Measurements from ENCODE around the gene CCDC182.

CCDC182 gene

DNA sequence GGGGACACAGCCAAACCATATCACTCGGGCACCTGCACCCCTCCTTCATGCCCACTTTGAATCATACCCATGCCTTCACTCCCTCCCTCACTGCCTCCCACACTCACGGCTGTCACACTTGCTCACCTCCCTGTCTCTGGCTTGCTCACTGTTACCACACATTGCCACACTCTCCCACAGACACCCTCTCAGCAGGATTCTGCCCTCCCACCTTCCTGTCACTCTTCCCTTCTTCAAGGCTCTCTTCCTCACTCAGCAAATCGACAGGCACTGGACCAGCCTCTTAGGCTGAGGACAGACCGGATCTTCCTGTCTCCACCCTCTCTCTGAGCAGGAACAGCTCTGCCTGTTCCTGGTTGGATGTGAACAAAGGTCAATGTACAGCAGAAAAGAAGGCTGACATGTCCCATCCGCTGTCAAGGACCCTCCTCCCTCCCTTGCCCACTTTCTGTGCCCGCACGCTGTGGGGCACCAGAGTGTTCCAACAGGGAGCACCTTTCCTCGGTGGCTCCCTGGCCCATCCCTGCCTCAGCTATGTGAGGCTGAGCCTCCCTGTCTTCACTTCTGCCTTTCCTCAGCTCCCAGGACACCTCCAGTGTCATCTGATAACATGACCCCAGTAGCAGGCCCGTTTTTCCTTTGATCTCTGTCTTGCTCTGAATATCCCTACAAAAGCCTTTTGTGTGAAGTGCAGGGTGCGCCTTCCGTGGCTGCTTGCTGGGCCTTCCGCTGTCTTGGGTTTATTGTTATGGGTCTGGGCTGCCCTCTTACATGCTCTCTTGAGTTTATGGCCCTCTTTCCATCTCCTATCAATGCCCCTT lies 47.0 kb downstream of the CCDC182 start:
- no peak for DNase-seq (ENCODE audit: low spot score)

DNA sequence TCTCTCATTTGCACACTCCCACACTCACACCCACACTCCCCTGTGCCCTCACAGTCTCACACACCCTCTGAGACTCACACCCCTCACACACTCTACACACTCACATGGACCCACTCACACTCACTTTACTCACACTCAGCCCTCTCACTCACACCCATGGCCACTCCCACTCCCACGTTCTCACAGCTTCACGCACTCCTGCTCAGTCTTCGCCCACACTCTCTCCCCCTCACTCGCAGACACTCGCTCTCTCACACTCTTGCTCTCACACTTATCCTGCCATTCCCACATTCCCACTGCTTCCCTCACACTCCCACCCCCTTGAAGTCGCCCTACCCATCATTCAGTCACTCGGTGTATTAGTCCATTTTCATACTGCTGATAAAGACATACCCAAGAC lies 47.9 kb downstream of the CCDC182 start:
- no peak for DNase-seq (ENCODE audit: low spot score)

DNA sequence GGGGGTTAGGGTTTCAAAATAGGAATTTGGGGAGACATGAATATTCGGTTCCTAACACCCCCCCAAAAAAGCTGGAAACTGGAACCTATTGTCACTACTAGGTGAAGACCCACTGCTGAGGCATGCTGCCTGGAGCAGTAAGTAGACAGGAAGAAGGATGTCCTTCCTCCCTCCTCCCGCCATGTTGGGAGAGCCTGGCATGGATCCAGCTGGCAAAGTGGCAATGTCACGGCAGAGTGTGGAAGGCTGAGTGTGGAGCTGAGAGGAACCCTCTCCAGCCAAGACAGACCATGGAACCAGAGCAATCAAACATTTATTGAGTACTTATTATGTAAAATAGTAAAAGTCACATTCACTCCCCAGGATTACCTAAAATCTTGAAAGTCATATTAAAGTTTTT lies 49.0 kb downstream of the CCDC182 start:
- DNase-seq (ENCODE audit: low spot score) = no peak

Data from RKO (cell line).